IMR-90 (cell line): Measurements from ENCODE around the gene NUDT19. TPM values are rescaled to one million over a fixed set of nuclear protein-coding genes. Genes with fewer than 3 reads are reported as not detected.

Source experiments
- ATAC-seq: fragments of 200-7000 bp; cut with Tn5 transposase; 2 replicates; pipeline ENCODE4 v1.9.1; 2020; ENCODE audit warnings: low read depth, mild to moderate bottlenecking, moderate library complexity
- BruUV-seq: library from RNA; stranded (reverse); fragments of 400-500 nt; replicated peaks from 2 replicates; lab custom pipeline; 2021; lab: Mats Ljungman, UMichigan
- CTCF ChIA-PET: fragments of 300-600 bp; formaldehyde crosslinking; extraction: SDS; loops from one replicate; lab custom pipeline; 2021; ENCODE audit warnings: antibody characterized with exemption; lab: Yijun Ruan, JAX
- POLR2A ChIA-PET: fragments of 300-600 bp; sonication (Branson Sonifier 250); formaldehyde crosslinking; loops from one replicate; lab custom pipeline; 2022; ENCODE audit warnings: antibody characterized with exemption; ENCODE audit not compliant: unreplicated experiment; lab: Charles Lee
- DNase-seq: peaks from one replicate; pipeline ENCODE4 v3.0.0; 2013
- H2AFZ ChIP-seq: replicated peaks from 2 replicates; pipeline ENCODE3; 2013; ENCODE audit warnings: low read length, mild to moderate bottlenecking; ENCODE audit not compliant: poor library complexity
- H2AK5ac ChIP-seq: 2 replicates; pipeline ENCODE4 v1.6.1; 2013; ENCODE audit warnings: low read depth, low read length, inconsistent platforms
- H2AK9ac ChIP-seq: replicated peaks from 2 replicates; pipeline ENCODE3; 2013; ENCODE audit warnings: mild to moderate bottlenecking, low read depth, low read length, moderate library complexity; ENCODE audit not compliant: poor library complexity
- H2BK120ac ChIP-seq: 2 replicates; pipeline ENCODE4 v1.6.1; 2013; ENCODE audit warnings: low read depth, low read length, inconsistent platforms
- H2BK15ac ChIP-seq: 3 replicates; pipeline ENCODE4 v1.6.1; 2013; ENCODE audit warnings: low read depth, low read length, inconsistent platforms
- H2BK20ac ChIP-seq: 2 replicates; pipeline ENCODE4 v1.6.1; 2013; ENCODE audit warnings: low read depth, mild to moderate bottlenecking, inconsistent platforms, low read length, moderate library complexity
- H2BK5ac ChIP-seq: 2 replicates; pipeline ENCODE4 v1.6.1; 2013; ENCODE audit warnings: mild to moderate bottlenecking, low read depth, low read length, inconsistent platforms; ENCODE audit not compliant: poor library complexity, severe bottlenecking
- H3K14ac ChIP-seq: replicated peaks from 2 replicates; pipeline ENCODE4 v1.6.1; 2013; ENCODE audit warnings: low read depth, low read length, inconsistent platforms
- H3K18ac ChIP-seq: 2 replicates; pipeline ENCODE4 v1.6.1; 2013; ENCODE audit warnings: low read depth, low read length, control low read depth
- H3K23ac ChIP-seq: 2 replicates; pipeline ENCODE4 v1.6.1; 2013; ENCODE audit warnings: low read depth, low read length, inconsistent platforms
- H3K27ac ChIP-seq: 2 replicates; pipeline ENCODE4 v1.5.1; 2013; ENCODE audit warnings: mild to moderate bottlenecking, control low read depth, low read length; ENCODE audit not compliant: insufficient read depth
- H3K27me3 ChIP-seq: 2 replicates; pipeline ENCODE4 v1.6.1; 2013; ENCODE audit warnings: low read length; ENCODE audit not compliant: control insufficient read depth, insufficient read depth
- H3K36me3 ChIP-seq: 2 replicates; pipeline ENCODE4 v1.6.1; 2013; ENCODE audit warnings: low read length, mixed read lengths; ENCODE audit not compliant: control insufficient read depth, insufficient read depth
- H3K4ac ChIP-seq: 2 replicates; pipeline ENCODE4 v1.6.1; 2013; ENCODE audit warnings: low read depth, low read length, inconsistent platforms
- H3K4me1 ChIP-seq: 2 replicates; pipeline ENCODE4 v1.6.1; 2013; ENCODE audit warnings: low read length, mixed read lengths; ENCODE audit not compliant: control insufficient read depth, insufficient read depth
- H3K4me2 ChIP-seq: 2 replicates; pipeline ENCODE4 v1.6.1; 2013; ENCODE audit warnings: low read depth, mild to moderate bottlenecking, control low read depth, low read length, moderate library complexity
- H3K4me3 ChIP-seq: 2 replicates; pipeline ENCODE4 v1.5.1; 2013; ENCODE audit warnings: low read depth, mild to moderate bottlenecking, control low read depth, low read length, moderate library complexity; ENCODE audit not compliant: insufficient read depth
- H3K56ac ChIP-seq: 2 replicates; pipeline ENCODE4 v1.6.1; 2013; ENCODE audit warnings: low read length, inconsistent platforms; ENCODE audit not compliant: insufficient read depth; ENCODE audit errors: extremely low read depth
- H3K79me1 ChIP-seq, 2 experiments: 2 replicates each; pipeline ENCODE4 v1.6.1; 2013; ENCODE audit warnings: low read length in 2 of 2, inconsistent platforms in 1 of 2, low read depth in 1 of 2
- H3K9ac ChIP-seq: 2 replicates; pipeline ENCODE4 v1.6.1; 2013; ENCODE audit warnings: low read depth, low read length, control low read depth
- H3K9me1 ChIP-seq: 2 replicates; pipeline ENCODE4 v1.6.1; 2013; ENCODE audit warnings: low read length, inconsistent platforms; ENCODE audit not compliant: insufficient read depth
- H3K9me3 ChIP-seq: 2 replicates; pipeline ENCODE4 v1.6.1; 2013; ENCODE audit warnings: low read length; ENCODE audit not compliant: control insufficient read depth, insufficient read depth
- H4K20me1 ChIP-seq: 2 replicates; pipeline ENCODE4 v1.6.1; 2013; ENCODE audit warnings: low read length, inconsistent platforms; ENCODE audit not compliant: insufficient read depth
- H4K5ac ChIP-seq: 2 replicates; pipeline ENCODE4 v1.6.1; 2013; ENCODE audit warnings: mild to moderate bottlenecking, low read depth, low read length, control low read depth
- H4K8ac ChIP-seq, 2 experiments: 2 replicates each; pipeline ENCODE4 v1.6.1; 2013; ENCODE audit warnings: low read depth in 2 of 2, low read length in 2 of 2, control low read depth in 1 of 2, inconsistent platforms in 1 of 2
- H4K91ac ChIP-seq: 2 replicates; pipeline ENCODE4 v1.6.1; 2013; ENCODE audit warnings: low read depth, low read length, inconsistent platforms; ENCODE audit not compliant: insufficient read depth
- BHLHE40 ChIP-seq: fragments of 150-350 bp; IDR thresholded peaks from 2 replicates; pipeline ENCODE4 v1.6.1; 2016; ENCODE audit warnings: mild to moderate bottlenecking, low read depth, low read length
- CHD1 ChIP-seq: IDR thresholded peaks from 2 replicates; pipeline ENCODE4 v1.6.1; 2012; ENCODE audit warnings: low read depth, low read length, improper control_type of control experiment
- ELK1 ChIP-seq: fragments of 150-350 bp; IDR thresholded peaks from 2 replicates; pipeline ENCODE4 v1.6.1; 2016; ENCODE audit warnings: low read depth, mild to moderate bottlenecking, low read length, moderate library complexity, borderline replicate concordance
- MXI1 ChIP-seq: IDR thresholded peaks from 2 replicates; pipeline ENCODE4 v1.6.1; 2012; ENCODE audit warnings: low read depth, mild to moderate bottlenecking, low read length, moderate library complexity, borderline replicate concordance
- POLR2A ChIP-seq: IDR thresholded peaks from 2 replicates; pipeline ENCODE4 v1.6.1; 2012; ENCODE audit warnings: mild to moderate bottlenecking, low read depth, low read length
- RAD21 ChIP-seq: IDR thresholded peaks from 2 replicates; pipeline ENCODE4 v1.6.1; 2012; ENCODE audit warnings: low read length, improper control_type of control experiment
- RCOR1 ChIP-seq: IDR thresholded peaks from 2 replicates; pipeline ENCODE4 v1.6.1; 2012; ENCODE audit warnings: mild to moderate bottlenecking, low read length, improper control_type of control experiment; ENCODE audit not compliant: insufficient replicate concordance
- RFX5 ChIP-seq: IDR thresholded peaks from 2 replicates; pipeline ENCODE4 v1.8.0; 2012; ENCODE audit warnings: low read depth, mild to moderate bottlenecking, low read length, moderate library complexity
- SMC3 ChIP-seq: fragments of 150-350 bp; IDR thresholded peaks from 2 replicates; pipeline ENCODE4 v1.6.1; 2016; ENCODE audit warnings: low read depth, mild to moderate bottlenecking, antibody characterized with exemption, low read length, moderate library complexity
- USF2 ChIP-seq: fragments of 150-350 bp; IDR thresholded peaks from 2 replicates; pipeline ENCODE4 v1.6.1; 2017; ENCODE audit warnings: mild to moderate bottlenecking, antibody characterized with exemption, low read length, low read depth
- whole genome bisulfite sequencing, 2 experiments: methylation state at CpG; one replicate each; pipeline versions ENCODE4 v1.1.5 to v1.1.7; 2013; ENCODE audit warnings: missing lambda C conversion rate in 2 of 2; ENCODE audit not compliant: insufficient read length in 1 of 2; ENCODE audit errors: extremely low coverage in 2 of 2; 5-methylcytosine and 5-hydroxymethylcytosine counted together
- dilution Hi-C: fragments of 300-500 bp; cut with HindIII; formaldehyde crosslinking; loops from one replicate; pipeline ENCODE4 v1.14.3; 2018; ENCODE audit warnings: low sequenced_read_pairs; ENCODE audit not compliant: unreplicated experiment
- in situ Hi-C: fragments of 300-500 bp; cut with MboI; formaldehyde crosslinking; loops from 3 replicates; pipeline ENCODE4 v1.14.3; 2019; ENCODE audit warnings: low sequenced_read_pairs, inconsistent platforms, mixed read lengths
- intact Hi-C: fragments of 100-400 bp; cut with micrococcal nuclease; formaldehyde crosslinking; loops from 2 replicates; pipeline ENCODE4 v1.10.0; 2022
- polyA plus RNA-seq, 3 experiments: library from polyadenylated mRNA; depleted of rRNA; stranded (reverse); fragments of >200 nt; gene quantifications; 2 replicates each; pipeline ENCODE4 v1.2.3, GENCODE V29; 2012; ENCODE audit warnings: low replicate concordance in 1 of 3
- total RNA-seq: library from RNA; depleted of rRNA; stranded (reverse); fragments of >200 nt; gene quantifications from 2 replicates; pipeline ENCODE4 v1.2.3, GENCODE V29; 2012
- TF ChIP-seq, protein P1 (sequence below): conservative IDR thresholded peaks from 2 replicates; pipeline ENCODE4 v1.5.1; 2012; ENCODE audit warnings: mild to moderate bottlenecking, low read depth, low read length, improper control_type of control experiment

Gene NUDT19
- total and polyA plus RNA-seq, 2 of the 4 experiments (the other 2 are of a cell fraction), result 4.1 to 4.5 TPM

- Histone ChIP-seq H3K23ac (no peak overlapping the region), H4K8ac (no peak overlapping the region), H2AK9ac (no peak overlapping the region), H2BK20ac (no peak overlapping the region), H4K91ac (no peak overlapping the region), H2BK120ac (no peak overlapping the region), H3K9me1 (no peaks in the 10 kb centered on the region), H2AFZ (peak overlapping the region; percentile 51), H3K56ac (no peak overlapping the region), H3K9me3 (no peaks in the 10 kb centered on the region), H2BK15ac (no peak overlapping the region), H3K79me1 (no peaks in the 10 kb centered on the region), H3K4me1 (no peaks in the 10 kb centered on the region), H3K4me2 (no peak overlapping the region), H2BK5ac (no peak overlapping the region), H3K36me3 (no peaks in the 10 kb centered on the region), H2AK5ac (no peak overlapping the region), H4K5ac (no peak overlapping the region), H3K27me3 (peaks cover 5% of the 10 kb centered on the region), H4K20me1 (no peaks in the 10 kb centered on the region), H3K27ac (no peak overlapping the region), H3K18ac (no peak overlapping the region), H3K9ac (no peak overlapping the region), H3K14ac (no peak overlapping the region), H3K4ac (no peak overlapping the region), H3K4me3 (no peak overlapping the region)
- CTCF ChIA-PET, result no interaction called here
- dilution Hi-C loops, result no loop called here
- no peak for TF ChIP-seq USF2
- TF ChIP-seq CHD1, result no peak
- no peak for TF ChIP-seq RCOR1
- TF ChIP-seq RAD21, result no peak
- TF ChIP-seq, protein P1, sequence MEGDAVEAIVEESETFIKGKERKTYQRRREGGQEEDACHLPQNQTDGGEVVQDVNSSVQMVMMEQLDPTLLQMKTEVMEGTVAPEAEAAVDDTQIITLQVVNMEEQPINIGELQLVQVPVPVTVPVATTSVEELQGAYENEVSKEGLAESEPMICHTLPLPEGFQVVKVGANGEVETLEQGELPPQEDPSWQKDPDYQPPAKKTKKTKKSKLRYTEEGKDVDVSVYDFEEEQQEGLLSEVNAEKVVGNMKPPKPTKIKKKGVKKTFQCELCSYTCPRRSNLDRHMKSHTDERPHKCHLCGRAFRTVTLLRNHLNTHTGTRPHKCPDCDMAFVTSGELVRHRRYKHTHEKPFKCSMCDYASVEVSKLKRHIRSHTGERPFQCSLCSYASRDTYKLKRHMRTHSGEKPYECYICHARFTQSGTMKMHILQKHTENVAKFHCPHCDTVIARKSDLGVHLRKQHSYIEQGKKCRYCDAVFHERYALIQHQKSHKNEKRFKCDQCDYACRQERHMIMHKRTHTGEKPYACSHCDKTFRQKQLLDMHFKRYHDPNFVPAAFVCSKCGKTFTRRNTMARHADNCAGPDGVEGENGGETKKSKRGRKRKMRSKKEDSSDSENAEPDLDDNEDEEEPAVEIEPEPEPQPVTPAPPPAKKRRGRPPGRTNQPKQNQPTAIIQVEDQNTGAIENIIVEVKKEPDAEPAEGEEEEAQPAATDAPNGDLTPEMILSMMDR, result no peak
- TF ChIP-seq BHLHE40, result no peak
- TF ChIP-seq RFX5, result no peak
- TF ChIP-seq POLR2A, result no peak
- no peak for TF ChIP-seq SMC3
- no peak for TF ChIP-seq MXI1
- TF ChIP-seq ELK1, result no peak
- in situ Hi-C loops, result no loop called here
- DNase-seq (no peak), ATAC-seq (no peak)
- intact Hi-C loops, result no loop called here
- no TSS peak for BruUV-seq
- POLR2A ChIA-PET, result no interaction called here
- WGBS, 2 experiments, result 77% methylated on average over 7 of the region's 18 CpGs; no CpG with 5 or more reads in 1 of the 2 experiments
Observed at GRCh38 chr19:32744555-32745325, 53.1 kb downstream of the NUDT19 start.
